Vagina (tissue), 2 donors: ENCODE results near the gene PYGM.

ENCODE experiments used
- POLR2A ChIP-seq, 2 donors: fragments of 450-650 bp; IDR thresholded peaks; one replicate each; pipeline ENCODE4 v1.6.1; 2017; ENCODE audit warnings: antibody characterized with exemption in 2 of 2, mild to moderate bottlenecking in 2 of 2, moderate library complexity in 2 of 2
- POLR2AphosphoS5 ChIP-seq, 2 donors: sonication (generic); formaldehyde crosslinking; IDR thresholded peaks; one replicate each; pipeline ENCODE4 v1.9.0; 2017; ENCODE audit warnings: antibody characterized with exemption in 2 of 2, mild to moderate bottlenecking in 2 of 2, low read depth in 1 of 2; ENCODE audit not compliant: insufficient read depth in 1 of 2
- TF ChIP-seq, protein P1 (sequence below), 3 experiments: fragments of 450-650 bp in 2 of 3; fragments of 200-600 bp in 1 of 3; sonication (generic) in 1 of 3; IDR thresholded peaks; one replicate each; pipeline ENCODE4 v1.5.1; 2017 to 2019; ENCODE audit warnings: antibody characterized with exemption in 3 of 3, mild to moderate bottlenecking in 2 of 3, moderate library complexity in 2 of 3

DNA sequence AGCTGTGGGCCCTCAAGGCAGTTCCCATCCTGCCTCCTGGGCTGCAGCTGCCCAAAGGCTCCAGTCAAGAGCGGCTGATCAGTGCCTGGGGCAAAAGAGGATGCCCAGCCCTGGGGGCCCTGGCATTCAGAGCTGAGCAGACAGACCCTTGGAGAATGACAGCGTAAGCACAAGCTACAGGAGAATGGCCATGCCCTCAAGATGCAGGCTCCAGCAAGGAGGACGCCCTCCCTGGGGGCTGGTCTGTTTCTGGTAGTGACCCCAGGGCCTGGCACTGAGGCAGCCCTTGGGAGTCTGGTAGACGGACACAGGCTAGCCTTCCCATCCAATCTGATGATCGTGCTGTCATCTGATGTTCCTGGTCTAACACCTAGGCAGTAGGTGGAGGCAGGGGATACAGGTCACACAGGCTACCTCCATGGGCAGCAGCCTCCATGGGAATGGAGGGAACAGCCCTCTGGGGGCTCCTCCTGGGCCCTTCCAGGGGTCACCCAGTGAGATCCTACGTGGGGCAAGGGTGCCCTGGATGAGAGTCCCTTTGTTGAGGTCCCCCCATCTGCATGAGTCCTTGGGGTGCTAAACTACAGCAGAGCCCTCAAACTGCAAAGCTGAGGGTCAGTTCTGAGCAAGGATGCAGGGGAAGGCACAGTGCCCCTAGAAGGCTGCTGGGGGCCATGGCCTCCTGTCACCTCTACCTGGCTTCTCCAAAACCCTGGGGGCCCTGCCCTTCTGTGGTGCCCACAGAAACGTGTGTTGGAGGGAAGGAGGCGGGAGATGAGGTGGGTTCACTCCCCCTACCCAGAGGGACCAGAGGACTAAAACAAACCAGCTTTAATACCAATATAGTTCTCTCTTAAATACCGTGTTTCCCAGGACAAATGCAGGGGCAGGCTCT is 28.8 kb upstream of the PYGM start:
- TF ChIP-seq, protein P1, sequence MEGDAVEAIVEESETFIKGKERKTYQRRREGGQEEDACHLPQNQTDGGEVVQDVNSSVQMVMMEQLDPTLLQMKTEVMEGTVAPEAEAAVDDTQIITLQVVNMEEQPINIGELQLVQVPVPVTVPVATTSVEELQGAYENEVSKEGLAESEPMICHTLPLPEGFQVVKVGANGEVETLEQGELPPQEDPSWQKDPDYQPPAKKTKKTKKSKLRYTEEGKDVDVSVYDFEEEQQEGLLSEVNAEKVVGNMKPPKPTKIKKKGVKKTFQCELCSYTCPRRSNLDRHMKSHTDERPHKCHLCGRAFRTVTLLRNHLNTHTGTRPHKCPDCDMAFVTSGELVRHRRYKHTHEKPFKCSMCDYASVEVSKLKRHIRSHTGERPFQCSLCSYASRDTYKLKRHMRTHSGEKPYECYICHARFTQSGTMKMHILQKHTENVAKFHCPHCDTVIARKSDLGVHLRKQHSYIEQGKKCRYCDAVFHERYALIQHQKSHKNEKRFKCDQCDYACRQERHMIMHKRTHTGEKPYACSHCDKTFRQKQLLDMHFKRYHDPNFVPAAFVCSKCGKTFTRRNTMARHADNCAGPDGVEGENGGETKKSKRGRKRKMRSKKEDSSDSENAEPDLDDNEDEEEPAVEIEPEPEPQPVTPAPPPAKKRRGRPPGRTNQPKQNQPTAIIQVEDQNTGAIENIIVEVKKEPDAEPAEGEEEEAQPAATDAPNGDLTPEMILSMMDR (IDR thresholded peaks at IDR 0.05): no peak
- TF ChIP-seq POLR2AphosphoS5 (IDR thresholded peaks at IDR 0.05; ENCODE audit: insufficient read depth in 1 of 2, low read depth in 1 of 2) (no peak), POLR2A (IDR thresholded peaks at IDR 0.05) (no peak)
